Parathyroid adenoma (tissue), 2 donors: ENCODE results near the gene NCOR1.

Experiments used
- H2AFZ ChIP-seq: fragments of 300-600 bp; sonication (generic); one replicate; pipeline ENCODE4 v1.7.0; 2017; ENCODE audit warnings: antibody characterized with exemption, mild to moderate bottlenecking
- H3K27ac ChIP-seq: fragments of 300-600 bp; sonication (generic); one replicate; pipeline ENCODE4 v1.7.0; 2017
- H3K27me3 ChIP-seq: fragments of 300-600 bp; sonication (generic); one replicate; pipeline ENCODE4 v1.7.0; 2017; ENCODE audit warnings: low read length; ENCODE audit not compliant: control insufficient read depth, insufficient read depth
- H3K36me3 ChIP-seq: fragments of 300-600 bp; sonication (generic); one replicate; pipeline ENCODE4 v1.7.0; 2017; ENCODE audit warnings: low read length; ENCODE audit not compliant: control insufficient read depth, insufficient read depth
- H3K4me1 ChIP-seq: fragments of 300-600 bp; sonication (generic); one replicate; pipeline ENCODE4 v1.7.0; 2017; ENCODE audit warnings: control low read depth
- H3K4me2 ChIP-seq: fragments of 300-600 bp; sonication (generic); one replicate; pipeline ENCODE4 v1.7.0; 2017; ENCODE audit warnings: low read length
- H3K4me3 ChIP-seq: fragments of 300-600 bp; sonication (generic); one replicate; pipeline ENCODE4 v1.7.0; 2017; ENCODE audit warnings: low read depth, low read length
- H3K79me2 ChIP-seq: fragments of 300-600 bp; sonication (generic); one replicate; pipeline ENCODE4 v1.7.0; 2017; ENCODE audit warnings: control low read depth
- H3K9ac ChIP-seq: fragments of 300-600 bp; sonication (generic); one replicate; pipeline ENCODE4 v1.7.0; 2017; ENCODE audit warnings: mild to moderate bottlenecking
- H3K9me3 ChIP-seq: fragments of 300-600 bp; sonication (generic); one replicate; pipeline ENCODE4 v1.7.0; 2017; ENCODE audit warnings: low read length; ENCODE audit not compliant: control insufficient read depth
- TF ChIP-seq, protein P1 (sequence below): fragments of 300-600 bp; sonication (generic); IDR thresholded peaks from one replicate; pipeline ENCODE4 v1.7.0; 2017; ENCODE audit warnings: antibody characterized with exemption, mild to moderate bottlenecking
- donor health status: primary hyperparathyroidism.

NCOR1 gene

DNA sequence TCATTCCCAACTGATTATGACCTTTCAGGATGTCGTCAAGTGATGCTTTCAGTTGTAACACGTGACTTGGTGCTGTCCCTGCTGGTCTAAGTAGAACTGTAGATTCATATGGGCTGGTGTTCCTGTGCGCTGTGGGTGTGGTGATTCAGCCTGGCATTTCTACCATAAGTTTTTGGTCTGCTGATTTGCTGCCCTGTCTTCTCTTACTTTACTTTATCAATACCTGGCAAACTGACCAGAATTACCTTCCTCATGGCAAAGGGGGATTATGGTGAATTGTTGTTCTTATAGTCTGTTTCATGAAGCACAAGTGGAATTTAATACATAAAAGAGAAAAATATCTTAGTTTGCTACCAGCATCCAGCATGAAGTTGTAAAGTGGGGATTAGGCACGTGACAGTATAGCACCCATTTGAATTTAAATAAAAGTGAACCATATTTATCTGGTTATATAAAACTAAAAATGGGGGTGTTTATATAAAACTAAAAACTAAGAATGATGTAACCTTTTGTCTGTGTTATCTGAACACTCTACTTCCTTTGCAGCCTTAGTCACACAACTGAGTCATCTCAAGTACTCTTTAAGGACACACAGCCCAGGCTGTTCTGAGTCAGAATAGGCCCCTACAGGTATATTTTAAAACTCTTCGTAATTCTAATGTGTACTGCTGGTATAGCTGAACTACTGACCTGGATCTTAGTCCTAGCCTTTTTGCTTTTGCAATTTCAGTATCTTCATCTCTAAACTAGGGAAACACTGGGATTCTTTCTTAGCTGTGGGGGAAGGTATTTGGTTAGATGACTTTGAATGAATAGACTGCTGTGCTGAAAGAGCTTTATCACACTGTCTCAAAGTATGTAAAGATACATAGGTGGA, 187.4 kb downstream of the NCOR1 start:
- Histone ChIP-seq H3K4me1 (peaks cover 11% of the 10 kb centered on the region), H2AFZ (no peak overlapping the region), H3K27ac (no peak overlapping the region), H3K79me2 (no peaks in the 10 kb centered on the region), H3K27me3 (no peaks in the 10 kb centered on the region), H3K9ac (no peak overlapping the region), H3K4me3 (no peak overlapping the region), H3K9me3 (no peaks in the 10 kb centered on the region), H3K4me2 (no peak overlapping the region), H3K36me3 (no peaks in the 10 kb centered on the region)
- TF ChIP-seq, protein P1, sequence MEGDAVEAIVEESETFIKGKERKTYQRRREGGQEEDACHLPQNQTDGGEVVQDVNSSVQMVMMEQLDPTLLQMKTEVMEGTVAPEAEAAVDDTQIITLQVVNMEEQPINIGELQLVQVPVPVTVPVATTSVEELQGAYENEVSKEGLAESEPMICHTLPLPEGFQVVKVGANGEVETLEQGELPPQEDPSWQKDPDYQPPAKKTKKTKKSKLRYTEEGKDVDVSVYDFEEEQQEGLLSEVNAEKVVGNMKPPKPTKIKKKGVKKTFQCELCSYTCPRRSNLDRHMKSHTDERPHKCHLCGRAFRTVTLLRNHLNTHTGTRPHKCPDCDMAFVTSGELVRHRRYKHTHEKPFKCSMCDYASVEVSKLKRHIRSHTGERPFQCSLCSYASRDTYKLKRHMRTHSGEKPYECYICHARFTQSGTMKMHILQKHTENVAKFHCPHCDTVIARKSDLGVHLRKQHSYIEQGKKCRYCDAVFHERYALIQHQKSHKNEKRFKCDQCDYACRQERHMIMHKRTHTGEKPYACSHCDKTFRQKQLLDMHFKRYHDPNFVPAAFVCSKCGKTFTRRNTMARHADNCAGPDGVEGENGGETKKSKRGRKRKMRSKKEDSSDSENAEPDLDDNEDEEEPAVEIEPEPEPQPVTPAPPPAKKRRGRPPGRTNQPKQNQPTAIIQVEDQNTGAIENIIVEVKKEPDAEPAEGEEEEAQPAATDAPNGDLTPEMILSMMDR = no peak

DNA sequence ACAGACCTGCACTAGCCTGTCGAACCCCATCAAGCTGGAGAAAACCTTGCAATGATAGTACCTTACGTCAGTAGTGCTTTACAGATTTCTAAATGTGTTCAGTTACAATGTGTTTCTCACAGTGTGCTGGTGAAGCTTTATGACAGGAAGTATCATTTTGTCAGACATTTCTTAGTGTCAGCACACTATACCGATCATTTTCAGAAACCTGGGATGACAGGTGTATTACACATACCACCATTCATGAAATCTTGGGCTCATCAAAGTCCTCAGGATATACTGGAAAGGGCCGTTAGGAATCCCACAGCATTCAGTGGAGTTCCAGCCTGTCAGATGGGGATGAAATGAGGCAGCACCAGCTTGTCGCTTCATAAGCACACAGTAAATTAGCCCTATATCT, 188.4 kb downstream of the NCOR1 start:
- Histone ChIP-seq H3K79me2 (no peaks in the 10 kb centered on the region), H3K4me2 (no peak overlapping the region), H2AFZ (no peak overlapping the region), H3K27me3 (no peaks in the 10 kb centered on the region), H3K27ac (no peak overlapping the region), H3K9ac (no peak overlapping the region), H3K4me1 (peaks cover 11% of the 10 kb centered on the region), H3K36me3 (no peaks in the 10 kb centered on the region), H3K9me3 (no peaks in the 10 kb centered on the region), H3K4me3 (no peak overlapping the region)
- TF ChIP-seq, protein P1 = no peak

DNA sequence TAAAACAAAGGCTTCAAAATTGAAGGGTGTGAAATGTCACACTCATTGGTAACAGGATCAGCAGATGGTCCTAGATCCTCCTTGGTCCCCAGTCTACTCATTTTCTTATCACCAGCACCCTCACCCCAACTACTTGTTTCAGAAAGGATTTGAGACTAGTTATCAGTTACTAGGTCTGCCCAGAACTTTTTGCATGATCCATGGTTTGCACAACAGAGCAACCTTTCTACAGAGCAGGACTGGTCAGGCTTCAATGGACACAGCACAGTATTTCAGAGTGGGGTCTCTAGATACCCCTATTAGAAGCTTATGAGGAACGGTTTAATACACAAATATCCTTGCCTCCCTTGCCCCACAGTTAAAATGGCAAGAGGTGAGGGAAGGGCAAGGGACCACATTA, 190.1 kb downstream of the NCOR1 start:
- Histone ChIP-seq H3K36me3 (no peaks in the 10 kb centered on the region), H3K27ac (no peak overlapping the region), H3K79me2 (no peaks in the 10 kb centered on the region), H3K4me3 (no peak overlapping the region), H3K4me2 (no peak overlapping the region), H3K27me3 (no peaks in the 10 kb centered on the region), H2AFZ (no peak overlapping the region), H3K9me3 (no peaks in the 10 kb centered on the region), H3K4me1 (peaks cover 4% of the 10 kb centered on the region), H3K9ac (no peak overlapping the region)
- TF ChIP-seq, protein P1 = no peak

DNA sequence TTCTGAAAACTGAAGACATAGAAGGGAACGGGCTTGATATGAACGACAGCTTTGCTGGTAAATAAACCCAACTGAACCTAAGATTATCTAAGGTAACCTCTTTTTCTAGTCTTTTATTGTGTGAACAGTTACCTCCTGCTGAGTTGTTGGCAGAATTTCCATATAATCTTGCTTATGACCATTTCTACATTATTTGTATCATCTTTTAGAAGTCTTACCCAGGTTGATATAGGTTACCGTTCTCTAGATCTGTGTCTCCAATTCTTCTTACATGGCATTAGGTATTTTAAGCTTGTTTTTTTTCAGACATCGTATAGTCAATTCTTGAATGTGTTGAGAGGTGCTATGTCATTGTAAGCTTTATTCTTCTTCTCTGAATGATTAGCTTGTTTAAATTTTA, 191.5 kb downstream of the NCOR1 start:
- Histone ChIP-seq H3K27me3 (no peaks in the 10 kb centered on the region), H3K9me3 (no peaks in the 10 kb centered on the region), H3K4me3 (no peak overlapping the region), H3K4me2 (no peak overlapping the region), H3K9ac (no peak overlapping the region), H3K4me1 (peaks cover 4% of the 10 kb centered on the region), H2AFZ (no peak overlapping the region), H3K27ac (no peak overlapping the region), H3K79me2 (peaks cover 8% of the 10 kb centered on the region), H3K36me3 (no peaks in the 10 kb centered on the region)
- TF ChIP-seq, protein P1 = no peak

DNA sequence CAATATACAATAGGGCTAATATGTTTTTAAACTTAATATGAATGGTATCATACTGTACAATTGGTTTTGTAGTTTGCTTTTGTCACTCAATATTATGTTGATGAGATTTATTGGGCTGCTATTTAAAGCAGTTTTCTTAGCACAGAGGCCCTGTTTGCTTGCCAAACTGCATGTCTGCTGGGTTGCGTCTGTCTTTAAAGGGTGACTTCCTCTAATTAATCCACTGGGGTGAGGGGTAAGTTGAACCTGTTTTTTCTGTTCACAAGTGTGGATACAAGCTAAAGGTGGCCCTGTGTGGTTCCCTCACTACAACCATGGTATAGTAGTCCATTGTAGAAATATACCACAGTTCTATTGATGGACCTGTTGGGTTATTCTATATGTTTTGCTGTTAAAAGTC, 196.0 kb downstream of the NCOR1 start:
- no peak overlapping the region for H2AFZ ChIP-seq
- no peaks in the 10 kb centered on the region for H3K36me3 ChIP-seq
- H3K4me3 ChIP-seq = no peak overlapping the region
- peaks cover 11% of the 10 kb centered on the region for H3K79me2 ChIP-seq
- H3K4me1 ChIP-seq = no peaks in the 10 kb centered on the region
- no peaks in the 10 kb centered on the region for H3K27me3 ChIP-seq
- TF ChIP-seq, protein P1 = no peak
- no peak overlapping the region for H3K4me2 ChIP-seq
- no peaks in the 10 kb centered on the region for H3K9me3 ChIP-seq
- H3K9ac ChIP-seq = no peak overlapping the region
- H3K27ac ChIP-seq = no peak overlapping the region
